MM.1S (cell line): Measurements from ENCODE around the gene TRDN.

Experiments
- CTCF ChIP-seq: fragments of 300-600 bp; sonication (generic); IDR thresholded peaks from 2 replicates; pipeline ENCODE4 v1.5.1; 2016; ENCODE audit warnings: antibody characterized with exemption, low read length, mixed read lengths
- EZH2phosphoT487 ChIP-seq: fragments of 300-600 bp; sonication (generic); IDR thresholded peaks from 2 replicates; pipeline ENCODE4 v1.6.1; 2018; ENCODE audit warnings: antibody characterized with exemption, low read length

- TF ChIP-seq CTCF (no peak), EZH2phosphoT487 (no peak)
Measured at GRCh38 chr6:123458218-123458617, 178.5 kb downstream of the TRDN start.
